ENCODE measurements around the gene TMEM51.

Gene TMEM51

GRCh38 chr1:15191267-15191666 lies 37.7 kb downstream of the TMEM51 start:
- no peak for DNase-seq (ENCODE audit: low spot score)
- no peak for TF ChIP-seq CTCF (IDR thresholded peaks at IDR 0.05; ENCODE audit: extremely low read depth, insufficient read depth, missing control alignments)
- in situ Hi-C loops (cut with MboI; ENCODE audit: low pct_unique_long_range_greater_than_20kb, low sequenced_read_pairs, unreplicated experiment): no loop called here

- DNase-seq (ENCODE audit: low spot score): no peak
- no peak for TF ChIP-seq CTCF (IDR thresholded peaks at IDR 0.05; ENCODE audit: extremely low read depth, insufficient read depth, missing control alignments)
- in situ Hi-C loops (cut with MboI; ENCODE audit: low pct_unique_long_range_greater_than_20kb, low sequenced_read_pairs, unreplicated experiment): no loop called here
Measured at GRCh38 chr1:15191770-15192169, 38.2 kb downstream of the TMEM51 start.

- in situ Hi-C loops (cut with MboI; ENCODE audit: low pct_unique_long_range_greater_than_20kb, low sequenced_read_pairs, unreplicated experiment): no loop called here
- DNase-seq (ENCODE audit: low spot score): no peak
- TF ChIP-seq CTCF (IDR thresholded peaks at IDR 0.05; ENCODE audit: extremely low read depth, insufficient read depth, missing control alignments): no peak
Measured at GRCh38 chr1:15192916-15193550, 39.5 kb downstream of the TMEM51 start.

GRCh38 chr1:15195420-15196052 lies 42.0 kb downstream of the TMEM51 start:
- no peak for DNase-seq (ENCODE audit: low spot score)

GRCh38 chr1:15196069-15196468 lies 42.5 kb downstream of the TMEM51 start:
- in situ Hi-C loops (cut with MboI; ENCODE audit: low pct_unique_long_range_greater_than_20kb, low sequenced_read_pairs, unreplicated experiment): no loop called here
- TF ChIP-seq CTCF (IDR thresholded peaks at IDR 0.05; ENCODE audit: extremely low read depth, insufficient read depth, missing control alignments): no peak
- no peak for DNase-seq (ENCODE audit: low spot score)

More at GRCh38 chr1:15195420-15196052, 42.0 kb downstream of the TMEM51 start:
- in situ Hi-C loops (cut with MboI; ENCODE audit: low pct_unique_long_range_greater_than_20kb, low sequenced_read_pairs, unreplicated experiment): no loop called here
- TF ChIP-seq CTCF (IDR thresholded peaks at IDR 0.05; ENCODE audit: extremely low read depth, insufficient read depth, missing control alignments): no peak

GRCh38 chr1:15196807-15197530 lies 43.4 kb downstream of the TMEM51 start:
- no peak for TF ChIP-seq CTCF (IDR thresholded peaks at IDR 0.05; ENCODE audit: extremely low read depth, insufficient read depth, missing control alignments)
- in situ Hi-C loops (cut with MboI; ENCODE audit: low pct_unique_long_range_greater_than_20kb, low sequenced_read_pairs, unreplicated experiment): no loop called here
- no peak for DNase-seq (ENCODE audit: low spot score)

All from GM13977 (cell line).